GM03348 (cell line): ENCODE measurements around the gene CFAP58.

Experiments used
- DNase-seq: peaks from one replicate; pipeline ENCODE4 v3.0.0; 2012; ENCODE audit warnings: low spot score

The CFAP58 gene, protein sequence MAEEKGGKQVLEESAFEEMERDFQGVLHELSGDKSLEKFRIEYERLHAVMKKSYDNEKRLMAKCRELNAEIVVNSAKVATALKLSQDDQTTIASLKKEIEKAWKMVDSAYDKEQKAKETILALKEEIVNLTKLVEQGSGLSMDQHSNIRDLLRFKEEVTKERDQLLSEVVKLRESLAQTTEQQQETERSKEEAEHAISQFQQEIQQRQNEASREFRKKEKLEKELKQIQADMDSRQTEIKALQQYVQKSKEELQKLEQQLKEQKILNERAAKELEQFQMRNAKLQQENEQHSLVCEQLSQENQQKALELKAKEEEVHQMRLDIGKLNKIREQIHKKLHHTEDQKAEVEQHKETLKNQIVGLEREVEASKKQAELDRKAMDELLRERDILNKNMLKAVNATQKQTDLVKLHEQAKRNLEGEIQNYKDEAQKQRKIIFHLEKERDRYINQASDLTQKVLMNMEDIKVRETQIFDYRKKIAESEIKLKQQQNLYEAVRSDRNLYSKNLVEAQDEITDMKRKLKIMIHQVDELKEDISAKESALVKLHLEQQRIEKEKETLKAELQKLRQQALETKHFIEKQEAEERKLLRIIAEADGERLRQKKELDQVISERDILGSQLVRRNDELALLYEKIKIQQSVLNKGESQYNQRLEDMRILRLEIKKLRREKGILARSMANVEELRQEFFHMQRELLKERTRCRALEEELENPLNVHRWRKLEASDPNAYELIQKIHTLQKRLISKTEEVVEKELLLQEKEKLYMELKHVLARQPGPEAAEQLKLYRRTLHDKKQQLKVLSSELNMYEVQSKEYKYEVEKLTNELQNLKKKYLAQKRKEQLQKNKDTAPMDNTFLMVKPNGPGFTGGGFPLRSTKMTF

DNA sequence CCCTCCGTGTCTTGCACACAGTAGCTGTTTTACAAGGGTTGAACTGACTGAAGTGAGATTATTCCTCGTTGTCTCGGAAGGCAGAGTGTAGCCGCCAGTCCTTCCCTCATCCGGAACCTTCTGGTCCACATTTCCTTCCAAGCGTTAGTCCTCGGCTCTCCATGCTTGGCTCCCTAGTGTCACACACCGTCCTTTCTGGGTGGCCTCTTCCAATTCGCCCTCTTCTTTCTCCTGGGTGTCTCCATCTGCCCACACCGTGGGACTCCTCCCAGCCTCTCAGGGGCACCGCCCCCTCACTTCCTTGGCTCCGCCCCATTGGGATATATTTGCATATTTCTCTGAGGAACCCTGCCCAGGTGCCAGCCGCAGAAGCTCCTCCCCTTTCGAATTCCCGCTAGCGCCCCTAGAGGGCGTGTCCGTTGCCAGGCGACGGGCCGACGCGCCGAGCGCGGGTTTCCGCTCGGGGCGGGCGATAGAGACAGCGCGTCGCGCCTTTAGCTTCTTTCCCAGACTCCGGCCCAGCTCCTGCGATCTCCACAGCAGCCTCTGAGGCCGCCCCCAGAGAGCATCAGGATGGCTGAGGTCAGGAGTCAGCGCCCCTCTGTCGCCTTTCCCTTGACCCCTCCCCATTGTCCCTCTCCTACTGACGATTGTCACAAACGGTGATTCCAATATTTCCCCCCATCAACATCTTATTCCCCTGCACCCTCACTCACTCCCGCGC, at the start of gene CFAP58:
CFAP58 (plus strand) TSS at position 509 of the 724 bp plus-strand sequence; CDS start at position 574, 65 bp downstream.
- DNase-seq: peak; percentile 86

DNA sequence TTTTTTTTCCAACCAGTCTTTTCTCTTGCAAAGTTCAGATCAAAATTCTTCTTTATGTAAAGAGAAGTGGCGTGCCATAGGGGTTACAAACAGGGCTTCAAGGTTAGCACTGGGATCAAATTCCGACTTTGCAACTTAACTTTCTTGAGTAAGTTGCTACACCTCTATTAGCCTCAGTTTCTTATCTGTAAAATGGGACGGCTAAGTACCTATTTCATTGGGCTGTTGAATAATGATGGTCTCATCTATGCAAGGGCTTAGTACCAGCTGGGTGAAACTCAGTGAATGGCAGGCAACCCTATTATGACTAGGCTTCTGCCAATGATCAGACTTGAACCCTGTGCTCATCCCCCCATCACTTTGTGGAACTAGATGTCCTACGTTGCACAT, 49.3 kb upstream of the CFAP58 start:
- DNase-seq: no peak

DNA sequence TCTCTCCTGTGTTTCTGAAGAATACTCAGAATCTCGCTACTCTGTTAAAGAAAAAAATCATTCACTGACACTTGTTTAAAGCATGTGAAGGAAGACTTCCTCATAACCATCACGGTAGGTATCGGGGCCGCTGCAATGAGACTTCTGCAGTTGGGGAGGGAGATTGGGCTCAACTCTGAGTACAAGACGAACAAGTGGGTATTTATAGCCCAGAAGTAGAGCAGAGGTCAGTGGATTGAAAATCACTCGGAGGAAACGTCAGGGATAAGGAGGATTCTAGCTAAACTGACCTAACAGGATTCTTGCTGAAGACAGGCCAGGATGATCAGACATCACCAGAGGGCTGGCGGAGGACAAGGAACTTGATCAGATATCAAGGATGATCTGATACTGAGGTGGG, 48.7 kb upstream of the CFAP58 start:
- DNase-seq: no peak

DNA sequence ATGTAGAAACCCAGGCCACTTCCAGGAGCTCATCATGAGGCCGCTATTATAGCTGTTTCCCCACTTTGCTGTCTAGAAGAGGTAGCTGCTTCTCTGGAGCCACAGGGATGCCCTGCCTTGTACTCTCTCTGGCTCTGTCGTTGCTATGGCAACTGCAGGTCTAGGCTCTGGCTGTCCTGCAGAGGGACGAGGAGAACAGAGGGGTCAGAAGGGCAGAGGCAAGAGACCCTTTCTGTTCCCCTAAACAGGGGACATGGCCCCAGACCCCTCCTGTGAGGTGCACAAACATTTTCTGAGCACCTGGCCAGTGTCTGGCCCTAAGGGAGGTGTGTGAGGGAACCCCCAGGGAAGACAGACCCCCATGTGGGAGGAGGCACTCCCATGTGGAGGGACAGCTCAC, 46.7 kb upstream of the CFAP58 start:
- DNase-seq: no peak

DNA sequence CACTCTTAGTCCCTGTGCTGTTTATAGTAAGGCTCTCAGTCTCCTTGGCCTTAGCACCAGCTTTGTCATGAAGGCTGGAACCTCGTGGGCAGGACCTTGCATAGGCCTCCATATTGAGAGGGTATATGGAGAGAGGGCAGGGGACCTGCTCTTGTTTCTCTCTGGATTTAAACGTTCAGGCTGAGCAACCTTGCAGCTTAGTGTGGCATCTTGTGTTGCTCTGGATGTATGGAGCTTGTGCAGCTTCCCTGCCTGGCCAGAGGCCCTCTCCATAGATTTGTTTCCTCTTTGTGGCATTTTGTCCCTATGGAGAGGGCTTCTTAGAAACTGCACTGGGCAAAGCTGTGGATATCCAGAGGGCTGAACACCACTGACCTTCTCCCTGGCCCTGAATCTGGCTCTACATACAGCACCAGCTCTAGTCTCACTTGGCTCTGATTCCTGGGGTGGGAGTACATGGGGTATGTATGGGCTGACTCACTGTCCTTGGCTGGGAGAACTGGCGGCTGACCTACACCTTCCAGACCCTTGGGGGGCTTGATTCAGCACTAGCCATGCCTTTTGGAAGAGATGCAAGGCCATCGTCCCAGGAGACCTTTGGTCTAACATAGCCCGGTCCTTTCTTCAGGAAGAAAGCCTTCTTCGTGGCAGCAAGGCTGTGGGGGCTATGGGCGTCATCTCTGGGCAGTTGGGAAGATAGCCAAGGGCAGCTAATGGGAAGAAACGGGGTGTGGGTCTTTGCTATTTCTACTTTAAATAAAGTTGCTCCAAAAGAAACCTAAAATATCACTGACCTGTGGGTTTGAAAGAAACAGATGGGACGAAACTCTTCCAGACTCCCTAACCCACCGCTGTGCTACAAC, 45.8 kb upstream of the CFAP58 start:
- DNase-seq: no peak

DNA sequence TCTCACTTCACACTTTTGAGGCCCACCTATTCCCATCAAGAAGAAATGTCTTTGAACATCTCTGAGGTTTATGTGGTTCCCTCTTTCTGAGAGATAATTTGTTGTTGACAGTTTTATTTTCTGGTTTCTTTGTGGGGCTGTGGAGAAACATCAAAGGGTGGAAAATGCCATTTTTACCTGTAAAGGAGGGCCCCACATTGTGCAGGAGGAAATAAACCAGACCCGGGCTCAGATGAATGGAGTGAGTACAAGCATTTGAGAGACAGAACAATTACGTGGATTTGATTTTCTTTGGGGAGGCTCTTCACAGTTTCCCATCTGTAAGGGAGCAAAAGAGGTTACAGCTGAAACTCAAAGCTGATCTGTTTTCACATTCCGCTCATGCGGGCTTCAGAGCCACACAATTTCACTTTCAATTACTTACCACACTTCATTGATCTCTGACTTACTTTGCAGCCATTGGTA, 45.2 kb upstream of the CFAP58 start:
- no peak for DNase-seq

DNA sequence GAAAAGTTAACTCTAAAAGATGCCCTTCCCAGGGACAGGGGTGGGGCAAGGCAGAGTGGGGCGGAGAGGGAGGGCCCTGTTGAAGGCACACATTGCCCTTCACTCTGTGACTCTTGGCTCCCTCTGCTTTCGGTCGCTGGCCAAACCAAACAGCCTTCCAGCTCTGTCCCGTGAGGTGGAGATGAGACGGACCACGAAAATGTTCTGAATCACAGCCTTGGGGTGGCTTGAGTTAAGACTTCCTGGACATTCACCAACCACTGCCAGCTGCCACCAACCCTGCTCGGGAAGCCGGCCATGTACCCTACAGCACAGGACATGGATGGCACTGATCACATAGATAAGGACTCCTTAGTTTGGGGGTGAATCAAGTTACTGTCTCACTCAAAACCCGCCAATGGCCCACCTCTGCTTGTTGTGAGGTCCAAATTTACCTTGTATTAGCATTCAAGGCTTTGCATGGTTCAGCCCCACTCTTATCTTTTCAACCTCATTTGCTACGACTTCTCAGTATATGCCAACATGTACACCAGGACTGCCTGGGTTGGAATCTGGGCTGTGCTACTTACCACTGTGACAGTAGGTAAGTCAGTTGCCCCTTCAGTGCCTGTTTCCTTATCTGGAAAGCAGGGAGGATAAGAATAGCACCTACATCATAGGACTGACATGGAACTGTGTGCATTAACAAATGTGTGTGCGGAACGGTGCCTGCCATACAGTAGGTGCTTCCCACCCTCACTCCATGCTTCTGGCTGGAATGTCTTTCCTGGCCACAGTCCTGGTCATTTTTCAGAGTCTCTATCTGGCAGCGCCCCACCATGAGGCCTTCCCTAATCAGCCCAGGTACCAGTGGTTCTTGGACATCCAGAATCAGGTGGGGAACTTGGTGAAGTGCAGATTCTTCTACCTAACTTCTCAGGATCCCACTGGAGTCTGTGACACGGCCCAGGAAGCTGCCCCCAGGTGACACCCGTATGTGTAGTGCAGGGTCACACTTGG, 43.4 kb upstream of the CFAP58 start:
- DNase-seq: peak; percentile 82

DNA sequence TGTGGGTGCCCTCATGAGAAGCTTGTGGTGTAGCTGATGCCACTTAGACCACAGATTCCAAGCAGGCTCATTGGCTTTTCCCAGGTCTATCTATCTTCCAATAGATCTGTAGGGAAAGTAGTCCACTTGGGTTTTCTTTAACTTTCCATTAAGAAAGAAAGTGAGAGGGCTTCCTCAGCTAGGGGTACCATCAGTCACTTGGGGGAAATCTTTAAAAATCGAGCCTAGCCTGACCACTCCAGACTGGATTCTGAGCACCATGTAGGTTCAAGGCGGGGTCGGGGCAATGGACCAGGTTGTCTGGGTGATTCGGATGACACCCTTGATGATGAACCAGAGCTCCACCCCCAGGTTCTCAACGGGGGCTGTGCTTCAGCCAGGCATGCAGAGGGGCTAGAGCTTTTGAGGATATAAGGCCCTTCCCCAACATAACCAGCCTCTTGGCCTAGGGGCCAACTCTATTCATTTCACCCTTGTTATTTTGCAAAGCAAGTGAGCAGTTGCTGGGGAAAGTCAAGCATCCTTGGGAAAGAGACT, 42.4 kb upstream of the CFAP58 start:
- DNase-seq: no peak

DNA sequence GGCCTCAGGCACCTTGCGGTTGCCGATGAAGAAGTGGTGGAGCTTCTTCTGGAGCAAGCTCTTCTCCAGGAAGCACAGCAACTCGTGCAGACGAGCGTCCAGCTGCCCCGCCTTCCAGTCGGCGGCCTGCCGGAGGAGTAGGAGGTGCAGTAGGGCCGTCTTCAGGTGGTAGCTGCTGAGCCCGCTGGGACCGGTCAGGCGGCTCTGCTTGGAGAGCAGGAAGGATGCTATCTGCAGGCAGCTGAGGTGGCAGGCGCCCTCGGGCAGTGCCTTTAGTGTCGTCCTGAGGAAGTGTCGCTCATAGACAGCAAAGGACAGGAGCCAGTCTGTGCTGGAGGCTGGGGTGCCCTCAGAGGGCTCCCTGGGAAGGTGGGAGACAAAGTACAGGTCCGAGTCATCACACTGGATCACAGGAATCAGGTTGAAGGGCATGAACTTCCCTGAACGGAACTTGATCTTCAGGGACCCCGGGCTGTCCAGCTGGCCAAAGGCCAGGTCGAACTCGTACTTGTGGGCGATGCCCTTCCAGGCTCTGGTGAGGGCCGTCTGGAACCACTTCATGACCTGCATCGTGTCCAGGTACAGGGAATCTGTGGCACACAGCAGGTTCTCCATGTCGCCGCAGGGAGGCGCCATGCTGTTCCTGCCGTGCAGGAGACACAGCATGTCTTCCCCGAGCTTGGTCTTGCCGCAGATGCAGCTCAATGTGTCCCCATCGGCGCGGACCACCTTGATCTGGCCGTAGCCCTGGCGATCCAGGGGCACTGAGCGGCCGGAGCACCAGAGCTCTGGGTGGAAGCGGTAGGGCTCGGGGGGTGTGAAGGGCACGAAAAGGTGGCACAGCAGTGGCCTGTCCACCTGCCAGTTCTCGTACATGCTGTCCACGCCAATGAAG, 38.8 kb upstream of the CFAP58 start:
- DNase-seq: no peak

DNA sequence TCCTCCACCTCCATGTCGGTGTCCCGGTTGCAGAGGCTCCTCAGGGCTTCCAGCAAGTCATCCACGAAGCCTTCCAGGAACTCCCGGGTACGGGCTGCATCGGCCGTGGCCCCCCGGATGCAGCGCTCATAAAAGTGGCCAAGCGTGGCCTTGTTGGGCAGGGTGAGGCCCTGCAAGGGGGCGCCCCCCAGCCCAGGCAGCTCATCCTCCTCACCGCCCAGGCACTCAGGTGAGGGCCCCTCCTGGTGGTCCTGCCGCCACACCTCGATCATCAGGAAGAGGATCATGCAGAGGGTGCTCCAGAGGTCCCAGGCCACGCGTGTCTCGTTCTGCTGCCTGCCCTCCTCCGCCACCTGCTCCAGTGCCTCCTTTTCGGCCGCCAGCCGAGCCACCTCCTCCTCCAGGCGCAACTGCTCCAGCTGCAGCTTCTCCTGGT, 38.1 kb upstream of the CFAP58 start:
- DNase-seq: no peak

DNA sequence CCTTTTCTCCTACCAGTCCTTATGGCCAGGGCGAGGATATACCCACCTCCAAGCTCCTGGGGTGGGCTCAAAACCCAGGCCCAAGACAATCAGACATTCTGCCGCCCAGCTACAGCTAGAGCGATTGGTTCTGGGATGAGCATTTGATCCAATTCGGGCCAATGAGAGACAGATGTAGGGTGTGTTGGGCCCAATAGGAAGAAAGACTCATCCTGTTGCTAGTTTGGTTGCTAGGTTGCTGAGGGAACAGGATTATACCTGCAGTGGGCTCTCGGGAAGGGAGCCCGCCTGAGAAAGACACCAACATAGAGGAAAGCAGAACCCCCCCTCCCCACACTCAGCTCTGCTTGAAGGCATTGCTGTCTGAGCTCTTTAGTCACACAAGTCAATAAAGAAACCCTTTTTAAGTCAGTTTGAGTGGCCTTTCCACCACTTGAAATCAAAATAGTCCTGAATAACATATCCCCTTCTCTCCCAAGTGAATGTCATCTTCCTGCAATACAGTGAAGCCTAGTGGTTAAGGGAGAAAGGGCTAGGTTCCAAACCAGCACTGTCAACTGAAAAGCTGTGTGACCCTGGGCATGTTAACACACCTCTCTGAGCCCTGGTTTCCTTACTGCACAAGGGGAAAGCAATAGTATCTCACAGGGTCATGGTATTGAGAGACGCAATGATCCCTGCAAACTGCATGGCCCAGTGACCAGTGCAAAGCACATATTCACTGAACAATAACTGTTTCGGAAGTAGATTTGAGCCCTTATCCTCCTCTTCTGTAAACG, 37.1 kb upstream of the CFAP58 start:
- DNase-seq: no peak

DNA sequence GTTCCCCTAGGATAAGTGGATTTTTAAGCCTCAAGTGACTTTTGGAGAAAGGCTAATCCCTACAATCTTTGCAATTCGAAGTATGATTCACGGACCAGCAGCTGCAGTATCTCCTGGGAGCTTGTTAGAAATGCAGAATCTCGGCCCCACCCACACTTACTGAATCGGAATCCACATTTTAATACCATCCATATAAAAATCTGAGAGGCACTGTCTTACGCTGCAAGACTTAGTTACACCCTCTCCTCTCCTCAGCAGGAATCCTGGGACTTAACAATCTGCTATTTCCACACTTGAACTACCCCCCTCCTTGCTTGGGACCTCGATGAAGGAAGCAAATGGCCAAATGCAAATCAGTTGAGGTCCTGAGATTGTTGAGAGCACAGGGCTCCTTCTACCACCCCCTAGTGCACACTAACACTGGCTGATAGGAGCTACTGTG, 36.3 kb upstream of the CFAP58 start:
- peak; percentile 76 for DNase-seq

DNA sequence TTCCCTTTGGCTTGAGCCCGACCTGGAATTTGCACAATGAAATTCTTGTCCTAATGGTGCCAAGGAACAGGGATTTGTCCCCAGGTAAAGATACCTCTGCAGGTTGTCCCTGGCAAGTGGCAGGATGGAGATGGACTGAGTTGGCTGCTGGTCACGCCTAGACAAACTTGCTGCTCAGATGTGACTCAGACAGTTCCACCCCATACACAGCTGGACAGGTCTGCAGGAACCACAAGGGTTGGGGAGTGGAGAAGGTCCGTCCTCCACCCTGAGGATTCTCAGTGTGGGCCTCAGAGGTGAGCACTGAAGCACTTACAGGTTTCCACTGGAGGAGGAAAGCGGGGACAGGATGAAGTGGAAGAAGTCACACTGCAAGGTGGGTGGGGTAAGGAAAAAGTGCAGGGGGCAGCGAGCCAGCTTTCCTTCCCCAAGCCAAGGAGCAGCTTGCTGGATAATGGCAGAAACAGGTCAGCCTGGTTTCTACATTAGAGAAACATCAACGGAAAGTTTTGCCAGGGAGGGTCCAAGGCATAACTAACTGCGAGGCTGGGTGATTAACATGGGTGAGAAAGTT, 35.8 kb upstream of the CFAP58 start:
- DNase-seq: no peak

DNA sequence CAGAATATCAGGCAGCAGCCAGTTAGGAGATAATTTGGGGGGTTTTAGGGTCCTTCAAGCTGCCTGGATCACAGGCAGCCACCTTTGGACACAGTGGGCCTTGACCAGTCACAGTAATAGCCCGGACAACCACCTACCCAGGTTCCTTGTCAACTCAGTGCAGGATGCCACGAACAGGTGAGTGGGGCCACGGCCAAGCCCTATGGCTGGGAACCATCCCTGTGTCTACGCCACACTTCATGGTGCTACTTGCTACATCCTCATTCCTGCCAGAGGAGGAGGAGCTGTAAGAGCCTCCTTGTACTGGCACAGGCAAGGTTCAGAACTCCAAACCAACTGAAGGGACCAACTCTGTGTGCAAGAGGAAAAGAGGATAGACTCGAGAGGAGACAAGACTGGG, 35.3 kb upstream of the CFAP58 start:
- DNase-seq: no peak

DNA sequence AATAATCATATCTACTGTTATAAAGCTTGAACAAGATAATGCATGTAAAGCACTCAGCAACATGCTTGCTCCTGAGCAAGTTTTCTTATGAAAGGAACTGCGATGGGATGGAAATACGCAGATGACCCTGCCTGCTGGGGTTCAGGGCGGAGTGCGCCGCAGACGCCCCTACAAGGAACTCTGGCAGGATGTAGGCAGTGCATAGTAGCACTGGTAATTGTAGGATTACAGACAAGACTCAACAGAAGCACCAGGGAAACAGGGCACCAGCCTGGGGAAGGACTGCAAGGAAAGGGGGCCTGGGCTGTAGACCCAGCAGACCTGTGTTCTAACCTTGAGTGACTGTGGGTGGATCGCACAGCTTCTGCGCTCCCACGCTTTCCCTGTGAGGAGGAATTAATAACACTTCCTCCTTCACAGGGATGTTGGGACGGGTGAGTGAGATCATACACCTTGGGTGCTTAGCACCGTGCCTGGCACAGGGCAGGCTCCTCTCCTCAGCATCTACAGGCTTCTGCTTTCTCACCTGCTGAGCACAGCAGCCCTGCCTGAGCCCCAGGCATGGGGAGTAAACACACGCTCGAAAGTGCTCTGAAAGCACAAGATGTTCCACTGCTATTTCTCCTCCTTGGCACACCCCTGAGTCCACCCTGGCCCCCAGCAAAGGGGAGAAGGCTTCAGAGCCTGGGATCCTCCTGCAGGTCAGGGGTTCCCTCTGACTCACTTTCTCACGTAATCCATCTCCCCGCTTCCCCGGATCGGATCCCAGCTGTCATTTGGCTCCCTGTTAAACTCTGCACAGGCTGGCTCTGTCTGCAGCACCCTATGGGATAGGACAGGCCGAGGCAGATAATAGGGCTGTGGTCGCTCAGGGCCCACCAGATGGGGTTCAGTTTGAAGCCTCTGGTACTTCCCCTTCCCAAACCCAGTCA, 34.6 kb upstream of the CFAP58 start:
- DNase-seq: no peak

DNA sequence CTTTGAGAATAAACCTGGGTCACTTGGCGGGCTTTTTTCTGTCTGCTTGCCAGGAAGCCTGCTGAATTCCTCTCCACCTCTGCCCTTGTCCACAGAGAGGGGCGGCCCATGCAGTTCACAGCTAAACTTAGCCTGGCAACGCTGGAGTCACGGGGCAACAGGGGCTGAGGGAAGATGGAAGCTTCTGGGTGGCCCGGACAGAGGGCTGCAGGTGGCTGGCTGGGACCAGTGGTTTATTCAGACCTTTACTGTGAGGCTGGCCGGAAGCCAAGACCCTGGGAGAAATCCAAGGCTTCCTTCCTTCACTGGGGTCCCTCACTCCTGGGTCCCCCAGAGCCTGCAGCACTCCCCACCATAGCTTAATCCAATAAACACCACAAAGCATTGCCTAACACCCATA, 32.4 kb upstream of the CFAP58 start:
- DNase-seq: no peak
